Panc1 (cell line): ENCODE results near the gene GCK.

Source experiments
- POLR2AphosphoS5 ChIP-seq: IDR thresholded peaks from 2 replicates; pipeline ENCODE4 v1.6.1; 2012; ENCODE audit warnings: mild to moderate bottlenecking, low read depth, low read length, moderate library complexity
- TF ChIP-seq, protein P1 (sequence below): fragments of 450-650 bp; IDR thresholded peaks from 2 replicates; pipeline ENCODE4 v1.5.1; 2017; ENCODE audit warnings: mild to moderate bottlenecking

DNA sequence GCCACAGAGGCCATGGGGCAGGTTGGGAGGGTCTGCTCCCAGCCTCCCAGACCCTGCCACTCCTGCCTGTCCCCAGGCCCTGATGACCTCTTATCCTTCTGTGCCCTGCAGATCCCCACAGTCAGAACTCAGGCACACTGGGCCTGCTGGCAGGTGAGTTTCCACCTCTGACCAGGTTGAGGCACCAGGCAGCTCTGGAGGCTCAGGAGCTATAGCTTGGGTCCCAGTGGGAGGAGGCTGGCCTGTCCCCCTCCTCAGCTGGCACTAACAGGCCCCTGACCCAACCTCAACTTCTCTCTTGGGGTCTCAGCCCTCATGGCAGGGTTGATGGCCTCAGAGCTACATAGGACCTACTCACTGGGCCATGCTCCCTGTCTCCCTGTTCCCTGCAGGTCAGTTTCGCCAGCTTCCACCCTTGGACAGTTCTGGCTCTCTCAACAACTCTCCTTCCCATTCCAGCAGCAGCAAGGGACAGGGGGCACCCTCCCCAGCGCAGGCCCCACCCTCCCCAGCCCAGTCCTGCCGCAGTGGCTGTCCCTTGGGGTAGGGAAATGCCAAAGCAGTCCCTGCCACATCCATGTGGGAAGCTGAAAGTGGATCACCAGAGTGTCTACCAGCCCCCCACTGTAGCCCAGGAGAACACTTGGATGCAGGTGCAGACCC, 87.8 kb downstream of the GCK start:
- TF ChIP-seq, protein P1, sequence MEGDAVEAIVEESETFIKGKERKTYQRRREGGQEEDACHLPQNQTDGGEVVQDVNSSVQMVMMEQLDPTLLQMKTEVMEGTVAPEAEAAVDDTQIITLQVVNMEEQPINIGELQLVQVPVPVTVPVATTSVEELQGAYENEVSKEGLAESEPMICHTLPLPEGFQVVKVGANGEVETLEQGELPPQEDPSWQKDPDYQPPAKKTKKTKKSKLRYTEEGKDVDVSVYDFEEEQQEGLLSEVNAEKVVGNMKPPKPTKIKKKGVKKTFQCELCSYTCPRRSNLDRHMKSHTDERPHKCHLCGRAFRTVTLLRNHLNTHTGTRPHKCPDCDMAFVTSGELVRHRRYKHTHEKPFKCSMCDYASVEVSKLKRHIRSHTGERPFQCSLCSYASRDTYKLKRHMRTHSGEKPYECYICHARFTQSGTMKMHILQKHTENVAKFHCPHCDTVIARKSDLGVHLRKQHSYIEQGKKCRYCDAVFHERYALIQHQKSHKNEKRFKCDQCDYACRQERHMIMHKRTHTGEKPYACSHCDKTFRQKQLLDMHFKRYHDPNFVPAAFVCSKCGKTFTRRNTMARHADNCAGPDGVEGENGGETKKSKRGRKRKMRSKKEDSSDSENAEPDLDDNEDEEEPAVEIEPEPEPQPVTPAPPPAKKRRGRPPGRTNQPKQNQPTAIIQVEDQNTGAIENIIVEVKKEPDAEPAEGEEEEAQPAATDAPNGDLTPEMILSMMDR = no peak
- no peak for TF ChIP-seq POLR2AphosphoS5
